Stimulated activated CD8-positive, alpha-beta memory T cell treated with anti-CD3 and anti-CD28 coated beads, Interleukin-7, amount 100 ng/mL, for 1 hour (primary cell): ENCODE measurements around the gene TMEM196.
"Not testable (repeated sequence)": the region's sequence is repeated elsewhere in the genome, so short reads cannot be mapped to it uniquely, and the experiment has no call there.

ENCODE experiments used
- DNase-seq, 2 donors: peaks; one replicate each; pipeline ENCODE4 v3.0.0-alpha.2; 2020; ENCODE audit warnings: low read depth in 2 of 2

Gene TMEM196

GRCh38 chr7:19707240-19707639, 66.2 kb downstream of the TMEM196 start:
- DNase-seq = no peak

GRCh38 chr7:19705663-19706062, 67.8 kb downstream of the TMEM196 start:
- no peak for DNase-seq

GRCh38 chr7:19701471-19701870, 71.9 kb downstream of the TMEM196 start:
- DNase-seq = no peak

- no peak for DNase-seq
These were observed 72.5 kb downstream of the TMEM196 start for GRCh38 chr7:19700936-19701335.

GRCh38 chr7:19698331-19698730, 75.1 kb downstream of the TMEM196 start:
- no peak for DNase-seq

GRCh38 chr7:19696926-19697325, 76.5 kb downstream of the TMEM196 start:
- DNase-seq = no peak

GRCh38 chr7:19692111-19692828, 81.1 kb downstream of the TMEM196 start:
- DNase-seq = no peak

GRCh38 chr7:19690736-19691135, 82.7 kb downstream of the TMEM196 start:
- no peak for DNase-seq

- DNase-seq = not testable (repeated sequence)
These were observed 84.3 kb downstream of the TMEM196 start for GRCh38 chr7:19689130-19689529.

- DNase-seq = no peak
These were observed 91.8 kb downstream of the TMEM196 start for GRCh38 chr7:19681596-19681995.

GRCh38 chr7:19677180-19677579, 96.2 kb downstream of the TMEM196 start:
- DNase-seq = no peak

- DNase-seq = no peak
These were observed 97.6 kb downstream of the TMEM196 start for GRCh38 chr7:19675816-19676215.

- DNase-seq = no peak
These were observed 99.0 kb downstream of the TMEM196 start for GRCh38 chr7:19674266-19674960.

- DNase-seq = no peak
These were observed 102.6 kb downstream of the TMEM196 start for GRCh38 chr7:19670806-19671205.
